ENCODE measurements around the gene EFHC1.

The EFHC1 gene, protein sequence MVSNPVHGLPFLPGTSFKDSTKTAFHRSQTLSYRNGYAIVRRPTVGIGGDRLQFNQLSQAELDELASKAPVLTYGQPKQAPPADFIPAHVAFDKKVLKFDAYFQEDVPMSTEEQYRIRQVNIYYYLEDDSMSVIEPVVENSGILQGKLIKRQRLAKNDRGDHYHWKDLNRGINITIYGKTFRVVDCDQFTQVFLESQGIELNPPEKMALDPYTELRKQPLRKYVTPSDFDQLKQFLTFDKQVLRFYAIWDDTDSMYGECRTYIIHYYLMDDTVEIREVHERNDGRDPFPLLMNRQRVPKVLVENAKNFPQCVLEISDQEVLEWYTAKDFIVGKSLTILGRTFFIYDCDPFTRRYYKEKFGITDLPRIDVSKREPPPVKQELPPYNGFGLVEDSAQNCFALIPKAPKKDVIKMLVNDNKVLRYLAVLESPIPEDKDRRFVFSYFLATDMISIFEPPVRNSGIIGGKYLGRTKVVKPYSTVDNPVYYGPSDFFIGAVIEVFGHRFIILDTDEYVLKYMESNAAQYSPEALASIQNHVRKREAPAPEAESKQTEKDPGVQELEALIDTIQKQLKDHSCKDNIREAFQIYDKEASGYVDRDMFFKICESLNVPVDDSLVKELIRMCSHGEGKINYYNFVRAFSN

DNA sequence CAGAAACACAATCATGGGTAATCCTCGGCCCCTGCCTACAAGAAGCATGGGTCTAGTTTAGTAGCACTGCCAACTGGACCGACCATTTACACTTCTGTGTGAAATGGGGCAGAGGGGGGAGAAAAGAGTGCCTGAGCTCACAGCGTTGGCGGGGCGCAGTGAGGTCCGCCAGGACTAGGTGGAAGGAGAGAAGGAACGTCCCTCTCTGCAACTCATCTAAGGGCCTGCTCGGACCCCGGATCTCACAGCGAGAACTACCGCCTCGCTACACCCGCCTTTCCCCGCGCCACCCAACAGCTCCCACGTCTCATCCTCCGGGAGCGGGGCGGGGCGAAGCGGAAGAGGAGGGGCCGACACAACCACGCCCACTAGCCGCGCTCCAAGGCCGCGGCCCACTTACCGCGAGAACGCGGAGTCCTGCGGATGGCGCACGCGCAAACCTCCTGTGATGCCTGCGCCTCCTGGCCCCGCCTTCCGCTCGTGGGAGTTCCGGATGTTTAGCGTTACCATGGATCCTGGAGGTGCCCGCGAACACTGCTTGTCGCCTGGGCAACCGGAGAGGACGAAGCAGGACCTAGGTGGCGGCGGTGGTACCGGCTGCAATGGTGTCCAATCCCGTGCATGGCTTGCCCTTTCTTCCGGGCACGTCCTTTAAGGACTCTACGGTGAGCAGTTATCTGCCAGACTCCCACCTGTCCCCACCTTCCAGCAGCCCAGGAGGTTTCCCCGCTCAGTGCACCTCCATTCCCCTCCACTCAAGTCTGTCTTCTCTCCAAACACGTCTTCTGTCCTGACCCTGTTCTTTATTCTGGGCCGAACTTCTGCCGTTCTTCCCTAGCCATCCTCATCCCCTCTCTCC lies at the start of gene EFHC1:
Gene EFHC1, plus strand, starts transcription at position 534 of the 859 bp plus-strand sequence. Its CDS starts 69 bp downstream, at position 603.
- TF ChIP-seq, protein P1, sequence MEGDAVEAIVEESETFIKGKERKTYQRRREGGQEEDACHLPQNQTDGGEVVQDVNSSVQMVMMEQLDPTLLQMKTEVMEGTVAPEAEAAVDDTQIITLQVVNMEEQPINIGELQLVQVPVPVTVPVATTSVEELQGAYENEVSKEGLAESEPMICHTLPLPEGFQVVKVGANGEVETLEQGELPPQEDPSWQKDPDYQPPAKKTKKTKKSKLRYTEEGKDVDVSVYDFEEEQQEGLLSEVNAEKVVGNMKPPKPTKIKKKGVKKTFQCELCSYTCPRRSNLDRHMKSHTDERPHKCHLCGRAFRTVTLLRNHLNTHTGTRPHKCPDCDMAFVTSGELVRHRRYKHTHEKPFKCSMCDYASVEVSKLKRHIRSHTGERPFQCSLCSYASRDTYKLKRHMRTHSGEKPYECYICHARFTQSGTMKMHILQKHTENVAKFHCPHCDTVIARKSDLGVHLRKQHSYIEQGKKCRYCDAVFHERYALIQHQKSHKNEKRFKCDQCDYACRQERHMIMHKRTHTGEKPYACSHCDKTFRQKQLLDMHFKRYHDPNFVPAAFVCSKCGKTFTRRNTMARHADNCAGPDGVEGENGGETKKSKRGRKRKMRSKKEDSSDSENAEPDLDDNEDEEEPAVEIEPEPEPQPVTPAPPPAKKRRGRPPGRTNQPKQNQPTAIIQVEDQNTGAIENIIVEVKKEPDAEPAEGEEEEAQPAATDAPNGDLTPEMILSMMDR (IDR thresholded peaks at IDR 0.05; ENCODE audit: low read depth, low read length, missing control alignments) = no peak
- in situ Hi-C loops (cut with HindIII; ENCODE audit: low sequenced_read_pairs) = loop anchor here (10.0 to 25.0 kb wide), 2 partner anchors 125 to 242 kb away; partner anchors contain the start of gene TMEM14A
- peak; percentile 94 for DNase-seq (ENCODE audit: low read depth)
- peak within 1 kb of the TSS; percentile 84 for H3K4me3 ChIP-seq (ENCODE audit: low read depth, low read length)

DNA sequence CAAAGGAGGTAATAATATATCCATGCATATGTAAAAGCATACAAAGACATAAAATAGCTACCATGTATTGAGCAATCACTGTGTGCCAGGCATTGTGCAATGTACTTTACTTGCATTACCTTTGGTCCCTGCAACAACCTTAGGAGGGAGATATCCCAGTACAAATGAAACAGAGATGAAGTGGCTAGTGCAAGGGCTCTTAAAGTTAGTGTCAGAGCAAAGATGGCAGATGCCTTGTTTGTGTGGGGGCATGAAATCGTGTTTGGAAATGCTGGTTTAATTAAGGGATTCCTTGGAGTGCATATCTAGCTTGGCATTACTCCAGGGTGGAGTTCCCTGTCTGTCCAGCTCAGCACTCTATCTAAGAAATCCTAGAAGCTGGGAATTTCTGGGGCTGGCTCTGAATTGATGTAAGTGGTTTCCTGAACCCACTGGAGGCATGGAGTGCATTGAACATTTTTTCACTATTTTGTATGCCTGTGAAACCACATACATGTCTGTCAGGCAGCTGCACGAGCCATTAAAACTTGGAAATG lies 48.4 kb upstream of the EFHC1 start:
- in situ Hi-C loops (cut with HindIII; ENCODE audit: low sequenced_read_pairs) = no loop called here
- H3K4me3 ChIP-seq (ENCODE audit: low read depth, low read length) = no peak overlapping the region
- TF ChIP-seq, protein P1 (IDR thresholded peaks at IDR 0.05; ENCODE audit: low read depth, low read length, missing control alignments) = no peak
- DNase-seq (ENCODE audit: low read depth) = peak; percentile 70

DNA sequence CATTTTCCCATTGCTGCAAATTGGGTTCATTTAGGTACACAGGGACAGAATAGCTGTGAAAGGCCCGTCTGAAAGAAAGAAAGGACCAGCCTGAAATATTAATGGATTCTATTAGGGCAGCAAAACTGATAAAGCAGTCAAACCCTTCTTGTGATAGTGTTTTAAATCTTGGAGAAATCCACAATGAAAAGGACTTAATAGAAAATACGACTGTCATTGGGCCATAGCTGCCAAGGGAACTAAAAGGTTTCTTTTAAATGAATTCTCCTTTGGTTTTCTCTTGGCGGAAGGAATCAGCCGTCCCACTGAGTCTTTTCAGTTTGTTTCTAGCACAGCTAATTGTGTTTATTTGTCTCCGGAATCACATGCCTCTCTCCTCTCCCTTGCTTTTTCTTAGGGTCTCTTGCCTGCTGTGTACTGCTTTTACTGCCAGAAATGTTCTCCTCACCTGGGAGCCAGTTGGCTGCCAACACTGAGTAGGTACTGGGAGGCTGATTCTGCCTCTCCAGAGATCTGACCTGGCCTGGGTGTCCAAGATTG lies 46.9 kb upstream of the EFHC1 start:
- in situ Hi-C loops (cut with HindIII; ENCODE audit: low sequenced_read_pairs) = no loop called here
- TF ChIP-seq, protein P1 (IDR thresholded peaks at IDR 0.05; ENCODE audit: low read depth, low read length, missing control alignments) = no peak
- DNase-seq (ENCODE audit: low read depth) = no peak
- no peak overlapping the region for H3K4me3 ChIP-seq (ENCODE audit: low read depth, low read length)

DNA sequence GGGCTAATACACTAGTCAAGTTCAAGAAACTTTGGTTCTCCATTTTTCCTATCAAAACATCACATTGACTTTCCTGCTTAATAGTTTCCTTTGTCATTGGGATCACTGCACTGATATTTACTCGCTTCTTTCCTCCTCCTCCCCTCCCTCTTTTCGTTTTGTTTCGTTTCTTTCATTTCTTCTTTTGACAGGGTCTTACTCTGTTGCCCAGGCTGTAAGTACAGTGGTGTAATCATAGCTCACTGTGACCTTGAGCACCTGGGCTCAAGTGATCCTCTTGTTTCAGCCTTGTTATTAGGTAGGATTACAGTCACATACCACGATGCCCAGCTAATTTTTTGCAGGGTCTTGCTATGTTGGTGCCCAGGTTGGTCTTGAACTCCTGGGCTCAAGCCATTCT lies 45.9 kb upstream of the EFHC1 start:
- TF ChIP-seq, protein P1 (IDR thresholded peaks at IDR 0.05; ENCODE audit: low read depth, low read length, missing control alignments) = no peak
- no peak overlapping the region for H3K4me3 ChIP-seq (ENCODE audit: low read depth, low read length)
- in situ Hi-C loops (cut with HindIII; ENCODE audit: low sequenced_read_pairs) = no loop called here
- no peak for DNase-seq (ENCODE audit: low read depth)

DNA sequence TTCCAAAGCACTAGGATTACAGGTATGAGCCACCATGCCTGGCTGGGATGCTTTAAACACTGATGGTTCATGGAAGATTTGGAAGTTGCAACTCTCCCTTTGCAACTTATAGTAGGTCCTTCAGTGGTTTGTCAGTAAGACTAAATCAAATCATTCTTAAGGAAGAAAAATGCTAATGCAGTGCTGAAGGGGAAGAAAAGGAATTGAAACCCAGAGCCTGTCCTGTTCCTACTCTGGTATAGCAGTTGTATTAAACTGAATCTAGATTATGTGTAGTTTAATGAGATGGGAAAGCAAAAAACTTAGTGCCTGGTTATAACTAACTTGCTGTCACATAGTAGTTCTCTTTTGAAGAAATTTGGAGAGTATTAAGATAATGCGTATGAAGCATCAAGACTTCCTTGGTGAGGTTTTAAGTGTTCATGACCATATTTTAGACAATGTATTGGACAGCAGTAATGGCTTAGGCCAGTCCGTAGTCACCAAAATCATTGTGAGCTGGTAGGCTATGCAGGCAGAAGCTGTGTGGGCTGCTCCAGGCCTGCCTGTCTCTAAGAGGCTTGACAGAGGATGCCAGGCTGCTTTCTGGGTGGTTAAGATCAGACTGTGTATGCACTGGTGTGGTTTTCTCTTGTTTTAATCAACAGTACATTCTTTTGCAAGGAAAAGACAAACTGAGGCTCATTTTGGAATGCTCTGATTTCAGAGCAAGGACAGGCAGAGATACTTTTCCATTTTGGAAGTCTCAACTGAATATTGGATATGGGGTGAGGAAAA lies 44.2 kb upstream of the EFHC1 start:
- no peak overlapping the region for H3K4me3 ChIP-seq (ENCODE audit: low read depth, low read length)
- in situ Hi-C loops (cut with HindIII; ENCODE audit: low sequenced_read_pairs) = no loop called here
- TF ChIP-seq, protein P1 (IDR thresholded peaks at IDR 0.05; ENCODE audit: low read depth, low read length, missing control alignments) = no peak
- no peak for DNase-seq (ENCODE audit: low read depth)
